Measurements from ENCODE around the gene TNNI3.
A peak's percentile ranks its signal among the peaks of the same experiment; 100 is the strongest.

The TNNI3 gene

GRCh38 chr19:55147545-55148251 is 9.8 kb downstream of the TNNI3 start:
- no peak for DNase-seq (ENCODE audit: low read depth)

GRCh38 chr19:55146705-55147273 is 10.7 kb downstream of the TNNI3 start:
- DNase-seq (ENCODE audit: low read depth) = no peak

DNA sequence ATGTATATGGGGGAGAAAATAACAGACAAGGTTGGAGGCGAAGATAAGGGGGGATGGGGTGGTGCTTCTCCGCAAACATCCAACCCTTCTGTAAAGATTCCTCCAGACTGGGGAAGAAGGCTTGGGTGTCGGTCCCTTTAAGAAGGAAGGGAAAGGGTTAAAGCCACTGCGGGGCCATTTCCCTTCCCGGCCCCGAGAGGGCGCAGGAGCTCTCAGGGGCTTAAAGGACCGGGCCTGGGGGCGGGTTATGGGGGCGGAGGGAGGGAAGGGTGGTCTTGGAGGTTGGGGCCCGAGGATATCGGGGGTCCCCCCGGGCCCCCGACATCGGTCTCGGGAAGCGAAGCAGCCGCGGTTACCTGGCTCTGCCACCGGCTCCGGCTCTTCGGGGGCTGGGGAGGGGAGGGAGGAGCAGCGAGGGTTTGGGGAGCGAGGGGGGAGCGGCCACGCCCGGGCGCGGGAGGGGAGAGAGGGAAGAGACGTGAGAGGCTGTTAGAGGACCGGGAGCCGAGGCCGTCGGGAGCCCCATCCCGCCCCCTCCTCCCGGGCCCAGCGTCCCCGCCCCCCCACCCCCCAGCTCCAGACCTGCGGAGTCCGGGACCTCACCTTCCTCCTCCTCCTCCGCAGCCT is 11.3 kb downstream of the TNNI3 start:
- no peak for DNase-seq (ENCODE audit: low read depth)

DNA sequence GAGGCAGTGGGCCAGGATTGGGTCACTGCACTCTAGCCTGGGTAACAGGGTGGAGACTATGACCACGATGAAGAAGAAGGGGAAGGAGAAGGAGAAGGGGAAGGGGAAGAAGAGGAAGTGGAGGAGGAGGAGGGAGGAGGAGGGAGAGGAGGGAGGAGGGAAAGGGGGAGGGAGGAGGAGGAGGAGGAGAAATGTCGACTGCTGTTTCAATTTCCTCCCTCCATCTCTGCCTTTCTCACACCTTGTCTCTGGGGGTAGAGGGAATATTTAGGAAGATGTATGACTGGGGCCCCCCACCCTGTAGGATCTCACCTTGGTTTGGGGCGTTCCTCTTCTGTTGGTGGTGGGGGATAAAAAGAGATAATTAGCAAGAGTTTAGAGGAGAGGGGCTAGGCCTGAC is 12.3 kb downstream of the TNNI3 start:
- no peak for DNase-seq (ENCODE audit: low read depth)

- DNase-seq (ENCODE audit: low read depth) = no peak
Measured at GRCh38 chr19:55141696-55142095, 15.8 kb downstream of the TNNI3 start.

- no peak for DNase-seq (ENCODE audit: low read depth)
Measured at GRCh38 chr19:55137915-55138314, 19.6 kb downstream of the TNNI3 start.

DNA sequence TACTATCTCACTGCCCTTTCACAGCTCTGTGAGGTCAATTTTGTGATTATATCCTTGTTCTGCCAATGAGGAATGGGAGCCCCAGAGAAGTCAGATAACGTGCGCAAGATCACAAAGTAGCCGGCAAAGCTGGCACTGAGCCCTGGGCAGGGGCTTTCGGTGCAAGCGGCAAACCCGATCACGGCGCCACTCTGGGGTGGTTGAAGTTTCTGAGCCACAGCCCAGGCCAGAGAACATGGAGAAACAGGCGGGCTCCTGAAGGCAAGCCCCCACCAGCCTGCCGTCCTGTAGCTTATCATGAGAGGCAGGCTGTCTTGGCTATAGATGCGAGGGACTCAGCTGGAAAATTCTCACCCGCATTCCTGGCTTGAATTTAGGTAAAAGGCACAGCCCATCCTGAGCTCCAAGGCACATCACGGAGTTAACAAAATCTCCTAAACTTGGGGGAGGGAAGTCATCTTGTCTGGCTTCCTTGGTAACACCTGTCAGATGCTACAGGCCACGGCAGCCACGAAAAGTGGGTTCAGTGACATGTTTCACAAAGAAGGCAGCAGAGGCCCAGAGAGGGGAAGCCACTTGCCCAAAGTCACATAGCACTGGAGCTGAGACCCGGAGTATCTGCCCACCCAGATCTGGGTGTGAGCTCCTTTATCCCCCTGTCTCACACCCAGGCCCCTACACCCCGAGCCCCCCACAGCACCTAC is 21.0 kb downstream of the TNNI3 start:
- no peak for DNase-seq (ENCODE audit: low read depth)

DNA sequence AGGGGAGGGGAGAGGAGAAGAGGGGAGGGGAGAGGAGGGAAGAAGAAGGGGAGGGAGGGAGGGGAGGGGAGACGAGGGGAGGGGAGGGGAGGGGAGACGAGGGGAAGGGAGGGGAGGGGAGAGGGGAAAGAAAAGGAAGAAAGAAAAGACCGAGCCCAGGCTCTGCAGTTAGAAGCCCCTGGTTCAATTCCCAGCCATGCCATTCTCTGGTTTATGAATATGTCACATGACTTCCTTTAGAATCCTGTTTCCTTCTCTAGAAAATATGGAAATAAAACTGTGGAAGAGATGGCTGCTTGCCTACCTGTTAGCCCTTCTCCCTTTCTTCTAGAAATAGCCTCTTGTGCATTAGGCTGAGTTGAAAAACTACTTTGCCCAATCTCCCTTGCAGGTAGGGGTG is 22.8 kb downstream of the TNNI3 start:
- no peak for DNase-seq (ENCODE audit: low read depth)

- no peak for DNase-seq (ENCODE audit: low read depth)
Measured at GRCh38 chr19:55133639-55134444, 23.7 kb downstream of the TNNI3 start.

- no peak for DNase-seq (ENCODE audit: low read depth)
Measured at GRCh38 chr19:55132453-55133129, 24.9 kb downstream of the TNNI3 start.

DNA sequence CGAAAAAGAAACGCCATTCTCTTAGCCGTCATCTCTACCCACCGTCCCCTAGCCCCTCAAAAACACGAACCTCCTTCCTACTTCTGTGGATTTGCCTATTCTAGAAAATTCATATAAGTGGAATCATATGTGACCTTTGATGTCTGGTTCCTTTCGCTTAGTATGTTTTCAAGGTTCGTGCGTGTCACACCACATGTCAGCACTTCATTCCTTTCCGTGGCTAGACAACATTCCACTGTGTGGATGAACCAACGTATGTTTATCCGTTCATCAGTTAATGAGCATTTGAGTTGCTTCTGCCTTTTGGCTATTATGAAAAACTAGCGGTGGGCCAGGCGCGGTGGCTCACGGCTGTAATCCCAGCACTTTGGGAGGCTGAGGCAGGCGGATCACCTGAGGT is 26.1 kb downstream of the TNNI3 start:
- peak; percentile 27 for DNase-seq (ENCODE audit: low read depth)

DNA sequence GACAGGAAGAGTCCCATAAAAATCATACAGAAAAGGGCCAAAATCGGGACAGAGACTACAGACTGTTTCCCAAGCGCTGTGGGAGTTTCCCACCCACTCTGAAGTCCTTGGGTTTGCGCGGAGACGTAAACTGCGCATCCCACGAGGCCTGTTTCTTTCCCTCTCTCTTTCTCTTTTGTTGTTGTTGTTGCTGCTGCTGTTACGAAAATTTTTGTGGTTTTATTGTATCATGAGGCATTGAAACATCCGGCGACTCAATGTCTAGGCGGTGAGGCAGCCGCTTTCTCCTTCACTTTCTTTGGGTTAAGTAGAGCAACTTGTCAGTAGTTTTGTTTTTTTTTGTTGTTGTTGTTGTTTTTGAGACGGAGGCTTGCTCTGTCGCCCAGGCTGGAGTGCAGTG is 38.5 kb downstream of the TNNI3 start:
- no peak for DNase-seq (ENCODE audit: low read depth)

GRCh38 chr19:55118401-55118991 is 39.0 kb downstream of the TNNI3 start:
- DNase-seq (ENCODE audit: low read depth) = no peak

GRCh38 chr19:55117663-55118391 is 39.7 kb downstream of the TNNI3 start:
- peak; percentile 95 for DNase-seq (ENCODE audit: low read depth)

DNA sequence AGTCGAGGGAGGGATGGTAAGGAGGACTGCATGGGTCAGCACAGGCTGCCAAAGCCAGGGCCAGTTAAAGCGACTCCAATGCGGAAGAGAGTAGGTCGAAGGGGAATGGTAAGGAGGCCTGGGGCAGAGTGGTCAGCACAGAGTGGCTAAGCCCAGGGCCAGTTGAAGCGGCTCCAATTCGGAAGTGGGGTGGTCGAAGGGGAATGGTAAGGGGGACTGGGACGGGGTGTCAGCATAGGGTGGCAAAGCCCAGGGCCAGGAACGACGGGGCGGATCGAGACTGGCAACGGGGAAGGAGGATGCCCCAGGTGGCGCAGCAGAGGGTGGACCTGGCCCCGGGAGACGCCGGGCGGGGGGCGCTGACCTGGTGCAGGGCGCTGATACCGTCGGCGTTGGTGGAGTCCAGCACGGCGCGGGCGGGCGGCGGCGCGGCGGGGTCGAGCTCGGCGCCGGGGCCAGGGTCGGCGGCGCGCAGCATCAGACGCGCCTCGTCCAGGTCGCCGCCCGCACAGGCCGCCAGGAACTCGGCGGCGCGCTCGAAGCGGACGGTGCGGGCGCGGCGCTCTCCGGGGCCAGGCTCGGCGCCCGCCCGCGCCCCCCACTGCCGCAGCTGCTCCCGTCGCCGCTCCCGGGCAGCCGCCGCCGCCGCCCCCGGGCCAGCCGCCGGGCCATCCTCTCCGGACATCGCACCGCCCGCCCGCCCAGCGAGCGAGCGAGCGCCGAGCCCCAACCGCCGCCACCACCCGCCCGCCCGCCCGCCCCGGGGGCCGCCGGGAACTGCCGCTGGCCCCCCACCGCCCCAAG is 40.5 kb downstream of the TNNI3 start, which contains the start of gene PPP1R12C:
TSS of gene PPP1R12C (minus strand) at position 779 of the 804 bp plus-strand sequence. CDS start at position 685, 94 bp downstream.
- DNase-seq (ENCODE audit: low read depth) = no peak

- DNase-seq (ENCODE audit: low read depth) = peak; percentile 34
Measured at GRCh38 chr19:55116232-55116858, 41.2 kb downstream of the TNNI3 start.

DNA sequence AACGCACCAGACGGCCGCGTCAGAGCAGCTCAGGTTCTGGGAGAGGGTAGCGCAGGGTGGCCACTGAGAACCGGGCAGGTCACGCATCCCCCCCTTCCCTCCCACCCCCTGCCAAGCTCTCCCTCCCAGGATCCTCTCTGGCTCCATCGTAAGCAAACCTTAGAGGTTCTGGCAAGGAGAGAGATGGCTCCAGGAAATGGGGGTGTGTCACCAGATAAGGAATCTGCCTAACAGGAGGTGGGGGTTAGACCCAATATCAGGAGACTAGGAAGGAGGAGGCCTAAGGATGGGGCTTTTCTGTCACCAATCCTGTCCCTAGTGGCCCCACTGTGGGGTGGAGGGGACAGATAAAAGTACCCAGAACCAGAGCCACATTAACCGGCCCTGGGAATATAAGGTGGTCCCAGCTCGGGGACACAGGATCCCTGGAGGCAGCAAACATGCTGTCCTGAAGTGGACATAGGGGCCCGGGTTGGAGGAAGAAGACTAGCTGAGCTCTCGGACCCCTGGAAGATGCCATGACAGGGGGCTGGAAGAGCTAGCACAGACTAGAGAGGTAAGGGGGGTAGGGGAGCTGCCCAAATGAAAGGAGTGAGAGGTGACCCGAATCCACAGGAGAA is 42.0 kb downstream of the TNNI3 start:
- DNase-seq (ENCODE audit: low read depth) = no peak

- DNase-seq (ENCODE audit: low read depth) = no peak
Measured at GRCh38 chr19:55114566-55115145, 42.9 kb downstream of the TNNI3 start.
